ENCODE data around the gene SLC38A10. TPM values are rescaled to one million over a fixed set of nuclear protein-coding genes. Genes with fewer than 3 reads are reported as not detected.

The SLC38A10 gene
- polyA plus RNA-seq, 4 donors = 48.4 to 107 (median 79.2) TPM

GRCh38 chr17:81240761-81241160 lies 54.3 kb downstream of the SLC38A10 start:
- 46 to 68% (median 55%) methylated on average over 8 of the region's 8 CpGs for WGBS, 3 donors
- no peak for FAIRE-seq

GRCh38 chr17:81239714-81240555 lies 55.2 kb downstream of the SLC38A10 start:
- H3K4me1 ChIP-seq (ENCODE audit: control insufficient read depth in 3 of 3, insufficient read depth in 2 of 3, low read depth in 1 of 3, low read length in 2 of 3) = peaks cover 2 to 23% (median 13%) of the 10 kb centered on the region in 3 donors
- H3K9me3 ChIP-seq (ENCODE audit: control insufficient read depth in 2 of 2, insufficient read depth in 1 of 2, low read depth in 1 of 2, low read length in 1 of 2) = no peaks in the 10 kb centered on the region
- peak overlapping the region; percentile 68 to 85 (median 83) for H3K4me3 ChIP-seq (ENCODE audit: low read depth in 1 of 3, low read length in 3 of 3)
- no peaks in the 10 kb centered on the region for H3K27me3 ChIP-seq (ENCODE audit: control insufficient read depth in 3 of 3, insufficient read depth in 3 of 3, low read length in 3 of 3)
- FAIRE-seq = no peak
- WGBS, 3 donors = 11 to 17% (median 13%) methylated on average over 35 to 37 of the region's 37 CpGs
- peaks cover 0 to 63% (median 0%) of the 10 kb centered on the region in 3 donors for H3K36me3 ChIP-seq (ENCODE audit: control insufficient read depth in 3 of 3, insufficient read depth in 2 of 3, low read depth in 1 of 3, low read length in 3 of 3)
- DNase-seq = peak in 1 of 2 donors; percentile 35
- peak overlapping the region in 2 of 3 donors; percentile 45 to 67 for H3K27ac ChIP-seq (ENCODE audit: low read depth in 1 of 3, low read length in 2 of 3)

More at GRCh38 chr17:81240761-81241160, 54.3 kb downstream of the SLC38A10 start:
- no peak overlapping the region for H3K27ac ChIP-seq (ENCODE audit: low read depth in 1 of 3, low read length in 2 of 3)
- no peak for DNase-seq
- H3K9me3 ChIP-seq (ENCODE audit: control insufficient read depth in 2 of 2, insufficient read depth in 1 of 2, low read depth in 1 of 2, low read length in 1 of 2) = no peaks in the 10 kb centered on the region
- peaks cover 2 to 23% (median 13%) of the 10 kb centered on the region in 3 donors for H3K4me1 ChIP-seq (ENCODE audit: control insufficient read depth in 3 of 3, insufficient read depth in 2 of 3, low read depth in 1 of 3, low read length in 2 of 3)
- peaks cover 0 to 64% (median 0%) of the 10 kb centered on the region in 3 donors for H3K36me3 ChIP-seq (ENCODE audit: control insufficient read depth in 3 of 3, insufficient read depth in 2 of 3, low read depth in 1 of 3, low read length in 3 of 3)
- H3K27me3 ChIP-seq (ENCODE audit: control insufficient read depth in 3 of 3, insufficient read depth in 3 of 3, low read length in 3 of 3) = no peaks in the 10 kb centered on the region
- no peak overlapping the region for H3K4me3 ChIP-seq (ENCODE audit: low read depth in 1 of 3, low read length in 3 of 3)

GRCh38 chr17:81238815-81239713 lies 56.0 kb downstream of the SLC38A10 start, which contains the start of the genes NDUFAF8 and TEPSIN:
TSS of gene NDUFAF8 (plus strand) at chr17:81239318. CDS start at chr17:81239364, 46 bp downstream.
TSS of gene TEPSIN (minus strand) at chr17:81239055. CDS start at chr17:81239033, 22 bp downstream.
- Histone ChIP-seq H3K27ac (ENCODE audit: low read depth in 1 of 3, low read length in 2 of 3) (peak within 1 kb of the TSS in 2 of 3 donors; percentile 45 to 67), H3K9me3 (ENCODE audit: control insufficient read depth in 2 of 2, insufficient read depth in 1 of 2, low read depth in 1 of 2, low read length in 1 of 2) (no peaks in the 10 kb centered on the region), H3K4me3 (ENCODE audit: low read depth in 1 of 3, low read length in 3 of 3) (peak within 1 kb of the TSS; percentile 78 to 89 (median 85)), H3K36me3 (ENCODE audit: control insufficient read depth in 3 of 3, insufficient read depth in 2 of 3, low read depth in 1 of 3, low read length in 3 of 3) (peaks cover 0 to 61% (median 0%) of the 10 kb centered on the region in 3 donors), H3K27me3 (ENCODE audit: control insufficient read depth in 3 of 3, insufficient read depth in 3 of 3, low read length in 3 of 3) (no peaks in the 10 kb centered on the region), H3K4me1 (ENCODE audit: control insufficient read depth in 3 of 3, insufficient read depth in 2 of 3, low read depth in 1 of 3, low read length in 2 of 3) (peaks cover 2 to 23% (median 13%) of the 10 kb centered on the region in 3 donors)
- WGBS, 3 donors = 0% methylated on average over 60 to 100 of the region's 100 CpGs
- peak; percentile 70 for FAIRE-seq
- peak; percentile 98 to 100 for DNase-seq

GRCh38 chr17:81238490-81238814 lies 56.7 kb downstream of the SLC38A10 start:
- no peak overlapping the region for H3K27ac ChIP-seq (ENCODE audit: low read depth in 1 of 3, low read length in 2 of 3)
- FAIRE-seq = no peak
- peaks cover 2 to 23% (median 13%) of the 10 kb centered on the region in 3 donors for H3K4me1 ChIP-seq (ENCODE audit: control insufficient read depth in 3 of 3, insufficient read depth in 2 of 3, low read depth in 1 of 3, low read length in 2 of 3)

GRCh38 chr17:81237591-81238489 lies 57.3 kb downstream of the SLC38A10 start:
- H3K27ac ChIP-seq (ENCODE audit: low read depth in 1 of 3, low read length in 2 of 3) = no peak overlapping the region
- DNase-seq (no peak), FAIRE-seq (no peak)
- H3K9me3 ChIP-seq (ENCODE audit: control insufficient read depth in 2 of 2, insufficient read depth in 1 of 2, low read depth in 1 of 2, low read length in 1 of 2) = no peaks in the 10 kb centered on the region
- 53 to 56% (median 56%) methylated on average over 36 of the region's 36 CpGs for WGBS, 3 donors
- peaks cover 2 to 23% (median 13%) of the 10 kb centered on the region in 3 donors for H3K4me1 ChIP-seq (ENCODE audit: control insufficient read depth in 3 of 3, insufficient read depth in 2 of 3, low read depth in 1 of 3, low read length in 2 of 3)
- H3K4me3 ChIP-seq (ENCODE audit: low read depth in 1 of 3, low read length in 3 of 3) = peak overlapping the region; percentile 78 to 89 (median 85)
- H3K36me3 ChIP-seq (ENCODE audit: control insufficient read depth in 3 of 3, insufficient read depth in 2 of 3, low read depth in 1 of 3, low read length in 3 of 3) = peaks cover 3 to 68% (median 6%) of the 10 kb centered on the region in 3 donors
- H3K27me3 ChIP-seq (ENCODE audit: control insufficient read depth in 3 of 3, insufficient read depth in 3 of 3, low read length in 3 of 3) = no peaks in the 10 kb centered on the region

More at GRCh38 chr17:81238490-81238814, 56.7 kb downstream of the SLC38A10 start:
- H3K4me3 ChIP-seq (ENCODE audit: low read depth in 1 of 3, low read length in 3 of 3) = peak overlapping the region; percentile 78 to 89 (median 85)
- H3K27me3 ChIP-seq (ENCODE audit: control insufficient read depth in 3 of 3, insufficient read depth in 3 of 3, low read length in 3 of 3) = no peaks in the 10 kb centered on the region
- no peaks in the 10 kb centered on the region for H3K9me3 ChIP-seq (ENCODE audit: control insufficient read depth in 2 of 2, insufficient read depth in 1 of 2, low read depth in 1 of 2, low read length in 1 of 2)
- WGBS, 3 donors = 1% methylated on average over 26 of the region's 26 CpGs
- H3K36me3 ChIP-seq (ENCODE audit: control insufficient read depth in 3 of 3, insufficient read depth in 2 of 3, low read depth in 1 of 3, low read length in 3 of 3) = peaks cover 0 to 67% (median 2%) of the 10 kb centered on the region in 3 donors
- DNase-seq = no peak

- Histone ChIP-seq H3K4me1 (ENCODE audit: control insufficient read depth in 3 of 3, insufficient read depth in 2 of 3, low read depth in 1 of 3, low read length in 2 of 3) (peaks cover 2 to 23% (median 13%) of the 10 kb centered on the region in 3 donors), H3K27ac (ENCODE audit: low read depth in 1 of 3, low read length in 2 of 3) (no peak overlapping the region), H3K4me3 (ENCODE audit: low read depth in 1 of 3, low read length in 3 of 3) (no peak overlapping the region), H3K27me3 (ENCODE audit: control insufficient read depth in 3 of 3, insufficient read depth in 3 of 3, low read length in 3 of 3) (no peaks in the 10 kb centered on the region), H3K36me3 (ENCODE audit: control insufficient read depth in 3 of 3, insufficient read depth in 2 of 3, low read depth in 1 of 3, low read length in 3 of 3) (peaks cover 4 to 69% (median 6%) of the 10 kb centered on the region in 3 donors), H3K9me3 (ENCODE audit: control insufficient read depth in 2 of 2, insufficient read depth in 1 of 2, low read depth in 1 of 2, low read length in 1 of 2) (no peaks in the 10 kb centered on the region)
- FAIRE-seq (no peak), DNase-seq (no peak)
- WGBS, 3 donors = 91 to 93% (median 92%) methylated on average over 19 to 21 of the region's 21 CpGs
These were observed 58.3 kb downstream of the SLC38A10 start for GRCh38 chr17:81236784-81237183.

GRCh38 chr17:81235822-81236740 lies 59.0 kb downstream of the SLC38A10 start:
- no peak for FAIRE-seq
- DNase-seq = no peak
- WGBS, 3 donors = 91 to 95% (median 93%) methylated on average over 31 to 32 of the region's 32 CpGs

More at GRCh38 chr17:81235822-81236740, 59.0 kb downstream of the SLC38A10 start:
- peaks cover 2 to 23% (median 13%) of the 10 kb centered on the region in 3 donors for H3K4me1 ChIP-seq (ENCODE audit: control insufficient read depth in 3 of 3, insufficient read depth in 2 of 3, low read depth in 1 of 3, low read length in 2 of 3)
- no peaks in the 10 kb centered on the region for H3K9me3 ChIP-seq (ENCODE audit: control insufficient read depth in 2 of 2, insufficient read depth in 1 of 2, low read depth in 1 of 2, low read length in 1 of 2)
- no peaks in the 10 kb centered on the region for H3K27me3 ChIP-seq (ENCODE audit: control insufficient read depth in 3 of 3, insufficient read depth in 3 of 3, low read length in 3 of 3)
- H3K27ac ChIP-seq (ENCODE audit: low read depth in 1 of 3, low read length in 2 of 3) = no peak overlapping the region
- no peak overlapping the region for H3K4me3 ChIP-seq (ENCODE audit: low read depth in 1 of 3, low read length in 3 of 3)
- peaks cover 4 to 69% (median 6%) of the 10 kb centered on the region in 3 donors for H3K36me3 ChIP-seq (ENCODE audit: control insufficient read depth in 3 of 3, insufficient read depth in 2 of 3, low read depth in 1 of 3, low read length in 3 of 3)
